SU-DHL-6 (cell line): ENCODE data around the gene CAPN5.

ENCODE experiments used
- CTCF ChIP-seq: fragments of 200-600 bp; sonication (generic); IDR thresholded peaks from one replicate; pipeline ENCODE4 v1.5.1; 2017; ENCODE audit warnings: antibody characterized with exemption, mild to moderate bottlenecking, low read length, moderate library complexity; ENCODE audit not compliant: insufficient read depth, poor library complexity, severe bottlenecking
- EZH2phosphoT487 ChIP-seq: fragments of 200-600 bp; sonication (generic), shearing (Covaris generic); conservative IDR thresholded peaks from 2 replicates; pipeline ENCODE4 v1.6.1; 2018; ENCODE audit warnings: mild to moderate bottlenecking, antibody characterized with exemption, low read length, moderate library complexity, mixed read lengths

- no peak for TF ChIP-seq CTCF
- TF ChIP-seq EZH2phosphoT487, result no peak
Measured at GRCh38 chr11:77086521-77087472, 20.0 kb downstream of the CAPN5 start.
